Measurements from ENCODE around the gene SMARCAD1.
"Not testable (repeated sequence)": the region's sequence is repeated elsewhere in the genome, so short reads cannot be mapped to it uniquely, and the experiment has no call there.

The SMARCAD1 gene

GRCh38 chr4:94302191-94302590, 94.5 kb downstream of the SMARCAD1 start:
- DNase-seq (ENCODE audit: low spot score in 2 of 2): no peak

GRCh38 chr4:94304365-94304971, 96.8 kb downstream of the SMARCAD1 start:
- Mint-ChIP-seq H3K27ac (no peak overlapping the region), H3K4me3 (no peak overlapping the region), H3K36me3 (no peaks in the 10 kb centered on the region), H3K9me3 (no peaks in the 10 kb centered on the region), H3K4me1 (no peaks in the 10 kb centered on the region)
- no peak for ATAC-seq
- no peak for DNase-seq (ENCODE audit: low spot score in 2 of 2)

More at GRCh38 chr4:94302191-94302590, 94.5 kb downstream of the SMARCAD1 start:
- no peak overlapping the region for H3K4me3 Mint-ChIP-seq
- no peak for ATAC-seq
- peaks cover 6% of the 10 kb centered on the region for H3K4me1 Mint-ChIP-seq
- no peak overlapping the region for H3K27ac Mint-ChIP-seq
- H3K36me3 Mint-ChIP-seq: no peaks in the 10 kb centered on the region
- no peaks in the 10 kb centered on the region for H3K9me3 Mint-ChIP-seq

- Mint-ChIP-seq H3K27ac (peak overlapping the region; percentile 21), H3K4me1 (no peaks in the 10 kb centered on the region), H3K4me3 (no peak overlapping the region), H3K9me3 (no peaks in the 10 kb centered on the region), H3K36me3 (no peaks in the 10 kb centered on the region)
- DNase-seq (ENCODE audit: low spot score in 2 of 2) (no peak), ATAC-seq (no peak)
Observed at GRCh38 chr4:94305466-94306225, 98.0 kb downstream of the SMARCAD1 start.

GRCh38 chr4:94306713-94307112, 99.0 kb downstream of the SMARCAD1 start:
- DNase-seq (ENCODE audit: low spot score in 2 of 2) (no peak), ATAC-seq (no peak)
- Mint-ChIP-seq H3K4me3 (no peak overlapping the region), H3K27ac (no peak overlapping the region), H3K9me3 (no peaks in the 10 kb centered on the region), H3K4me1 (no peaks in the 10 kb centered on the region), H3K36me3 (no peaks in the 10 kb centered on the region)

- H3K9me3 Mint-ChIP-seq: no peaks in the 10 kb centered on the region
- H3K36me3 Mint-ChIP-seq: no peaks in the 10 kb centered on the region
- no peak overlapping the region for H3K27ac Mint-ChIP-seq
- ATAC-seq (no peak), DNase-seq (ENCODE audit: low spot score in 2 of 2) (no peak)
- H3K4me3 Mint-ChIP-seq: no peak overlapping the region
- H3K4me1 Mint-ChIP-seq: no peaks in the 10 kb centered on the region
Observed at GRCh38 chr4:94307231-94307871, 99.7 kb downstream of the SMARCAD1 start.

GRCh38 chr4:94319927-94320326, 112.3 kb downstream of the SMARCAD1 start:
- H3K4me3 Mint-ChIP-seq; H3K27ac Mint-ChIP-seq; DNase-seq (ENCODE audit: low spot score in 2 of 2); ATAC-seq; H3K4me1 Mint-ChIP-seq; H3K9me3 Mint-ChIP-seq; H3K36me3 Mint-ChIP-seq: not testable (repeated sequence)

- H3K4me1 Mint-ChIP-seq: no peaks in the 10 kb centered on the region
- H3K36me3 Mint-ChIP-seq: no peaks in the 10 kb centered on the region
- H3K9me3 Mint-ChIP-seq: peaks cover 17% of the 10 kb centered on the region
- H3K4me3 Mint-ChIP-seq: no peak overlapping the region
- H3K27ac Mint-ChIP-seq: no peak overlapping the region
- ATAC-seq (no peak), DNase-seq (ENCODE audit: low spot score in 2 of 2) (no peak)
Observed at GRCh38 chr4:94325835-94326234, 118.2 kb downstream of the SMARCAD1 start.

GRCh38 chr4:94329933-94330332, 122.3 kb downstream of the SMARCAD1 start:
- Mint-ChIP-seq H3K36me3 (no peaks in the 10 kb centered on the region), H3K4me1 (no peaks in the 10 kb centered on the region), H3K4me3 (no peak overlapping the region), H3K27ac (no peak overlapping the region), H3K9me3 (peaks cover 8% of the 10 kb centered on the region)
- DNase-seq (ENCODE audit: low spot score in 2 of 2) (no peak), ATAC-seq (no peak)

- no peak for ATAC-seq
- no peaks in the 10 kb centered on the region for H3K9me3 Mint-ChIP-seq
- no peak for DNase-seq (ENCODE audit: low spot score in 2 of 2)
- H3K36me3 Mint-ChIP-seq: no peaks in the 10 kb centered on the region
- H3K4me3 Mint-ChIP-seq: no peak overlapping the region
- no peaks in the 10 kb centered on the region for H3K4me1 Mint-ChIP-seq
- H3K27ac Mint-ChIP-seq: no peak overlapping the region
Observed at GRCh38 chr4:94332983-94333590, 125.4 kb downstream of the SMARCAD1 start.

- Mint-ChIP-seq H3K27ac (no peak overlapping the region), H3K4me3 (no peak overlapping the region), H3K36me3 (no peaks in the 10 kb centered on the region), H3K4me1 (peaks cover 7% of the 10 kb centered on the region), H3K9me3 (no peaks in the 10 kb centered on the region)
- ATAC-seq: no peak
- no peak for DNase-seq (ENCODE audit: low spot score in 2 of 2)
Observed at GRCh38 chr4:94333866-94334265, 126.2 kb downstream of the SMARCAD1 start.

GRCh38 chr4:94334476-94334875, 126.8 kb downstream of the SMARCAD1 start:
- Mint-ChIP-seq H3K4me3 (no peak overlapping the region), H3K36me3 (no peaks in the 10 kb centered on the region), H3K4me1 (peaks cover 12% of the 10 kb centered on the region), H3K27ac (no peak overlapping the region), H3K9me3 (no peaks in the 10 kb centered on the region)
- ATAC-seq (no peak), DNase-seq (ENCODE audit: low spot score in 2 of 2) (no peak)

- H3K36me3 Mint-ChIP-seq: no peaks in the 10 kb centered on the region
- H3K27ac Mint-ChIP-seq: no peak overlapping the region
- H3K9me3 Mint-ChIP-seq: no peaks in the 10 kb centered on the region
- ATAC-seq: no peak
- peaks cover 17% of the 10 kb centered on the region for H3K4me1 Mint-ChIP-seq
- no peak for DNase-seq (ENCODE audit: low spot score in 2 of 2)
- no peak overlapping the region for H3K4me3 Mint-ChIP-seq
Observed at GRCh38 chr4:94334962-94335361, 127.3 kb downstream of the SMARCAD1 start.

- peaks cover 18% of the 10 kb centered on the region for H3K4me1 Mint-ChIP-seq
Observed at GRCh38 chr4:94336303-94336702, 128.6 kb downstream of the SMARCAD1 start.

GRCh38 chr4:94336791-94337190, 129.1 kb downstream of the SMARCAD1 start:
- H3K27ac Mint-ChIP-seq; H3K36me3 Mint-ChIP-seq; H3K9me3 Mint-ChIP-seq; DNase-seq (ENCODE audit: low spot score in 2 of 2); H3K4me3 Mint-ChIP-seq; ATAC-seq: not testable (repeated sequence)
- peaks cover 18% of the 10 kb centered on the region for H3K4me1 Mint-ChIP-seq

More at GRCh38 chr4:94336303-94336702, 128.6 kb downstream of the SMARCAD1 start:
- H3K9me3 Mint-ChIP-seq: no peaks in the 10 kb centered on the region
- no peak overlapping the region for H3K27ac Mint-ChIP-seq
- ATAC-seq: no peak
- H3K36me3 Mint-ChIP-seq: no peaks in the 10 kb centered on the region
- no peak for DNase-seq (ENCODE audit: low spot score in 2 of 2)
- H3K4me3 Mint-ChIP-seq: no peak overlapping the region

- H3K4me1 Mint-ChIP-seq: peaks cover 18% of the 10 kb centered on the region
Observed at GRCh38 chr4:94338681-94339351, 131.2 kb downstream of the SMARCAD1 start.

More at GRCh38 chr4:94338681-94339351, 131.2 kb downstream of the SMARCAD1 start:
- no peaks in the 10 kb centered on the region for H3K9me3 Mint-ChIP-seq
- H3K4me3 Mint-ChIP-seq: peak overlapping the region; percentile 68
- DNase-seq (ENCODE audit: low spot score in 2 of 2) (no peak), ATAC-seq (peak; percentile 96)
- H3K27ac Mint-ChIP-seq: peak overlapping the region; percentile 91
- no peaks in the 10 kb centered on the region for H3K36me3 Mint-ChIP-seq
